Lower leg skin (tissue), 3 donors: ENCODE data around the gene PSG7.
"Not testable (repeated sequence)": the region's sequence is repeated elsewhere in the genome, so short reads cannot be mapped to it uniquely, and the experiment has no call there.

ENCODE experiments used
- POLR2A ChIP-seq, 2 donors: fragments of 450-650 bp; IDR thresholded peaks; one replicate each; pipeline ENCODE4 v1.6.1; 2016 to 2017; ENCODE audit warnings: antibody characterized with exemption in 2 of 2, mild to moderate bottlenecking in 1 of 2, moderate library complexity in 1 of 2
- TF ChIP-seq, protein P1 (sequence below), 3 donors: fragments of 450-650 bp; IDR thresholded peaks; one replicate each; pipeline ENCODE4 v1.5.1; 2016; ENCODE audit warnings: antibody characterized with exemption in 3 of 3, mild to moderate bottlenecking in 3 of 3, moderate library complexity in 2 of 3

DNA sequence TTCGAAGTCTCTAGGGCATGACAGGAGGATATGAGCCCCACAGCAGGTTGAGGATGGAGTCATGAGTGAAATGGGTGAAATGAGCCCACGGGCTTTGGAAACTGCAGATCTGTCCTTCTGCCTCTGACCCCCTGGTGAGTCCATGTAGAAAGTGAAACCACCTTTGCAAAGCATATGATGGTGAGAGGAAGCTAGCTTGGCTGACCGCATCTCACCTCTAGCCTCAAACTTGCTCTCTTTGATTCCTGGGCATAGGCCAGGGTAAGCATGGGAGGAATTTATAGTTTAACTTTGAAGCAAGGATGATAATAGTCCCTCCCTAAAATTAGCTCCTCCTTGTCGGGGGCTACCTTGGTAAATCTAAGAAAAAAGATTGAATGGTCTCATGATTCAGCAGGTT lies 15.1 kb upstream of the PSG7 start:
- TF ChIP-seq, protein P1, sequence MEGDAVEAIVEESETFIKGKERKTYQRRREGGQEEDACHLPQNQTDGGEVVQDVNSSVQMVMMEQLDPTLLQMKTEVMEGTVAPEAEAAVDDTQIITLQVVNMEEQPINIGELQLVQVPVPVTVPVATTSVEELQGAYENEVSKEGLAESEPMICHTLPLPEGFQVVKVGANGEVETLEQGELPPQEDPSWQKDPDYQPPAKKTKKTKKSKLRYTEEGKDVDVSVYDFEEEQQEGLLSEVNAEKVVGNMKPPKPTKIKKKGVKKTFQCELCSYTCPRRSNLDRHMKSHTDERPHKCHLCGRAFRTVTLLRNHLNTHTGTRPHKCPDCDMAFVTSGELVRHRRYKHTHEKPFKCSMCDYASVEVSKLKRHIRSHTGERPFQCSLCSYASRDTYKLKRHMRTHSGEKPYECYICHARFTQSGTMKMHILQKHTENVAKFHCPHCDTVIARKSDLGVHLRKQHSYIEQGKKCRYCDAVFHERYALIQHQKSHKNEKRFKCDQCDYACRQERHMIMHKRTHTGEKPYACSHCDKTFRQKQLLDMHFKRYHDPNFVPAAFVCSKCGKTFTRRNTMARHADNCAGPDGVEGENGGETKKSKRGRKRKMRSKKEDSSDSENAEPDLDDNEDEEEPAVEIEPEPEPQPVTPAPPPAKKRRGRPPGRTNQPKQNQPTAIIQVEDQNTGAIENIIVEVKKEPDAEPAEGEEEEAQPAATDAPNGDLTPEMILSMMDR (IDR thresholded peaks at IDR 0.05), result not testable (repeated sequence)
- TF ChIP-seq POLR2A (IDR thresholded peaks at IDR 0.05), result not testable (repeated sequence)
